HG02884 (cell line): Measurements from ENCODE around the gene AQP2.
"Not testable (repeated sequence)": the region's sequence is repeated elsewhere in the genome, so short reads cannot be mapped to it uniquely, and the experiment has no call there.

ENCODE experiments used
- ATAC-seq: cut with Tn5 transposase; IDR thresholded peaks from one replicate; pipeline ENCODE4 v1.9.1; 2021; ENCODE audit warnings: mild to moderate bottlenecking, moderate library complexity; ENCODE audit not compliant: unreplicated experiment

The AQP2 gene

GRCh38 chr12:49984476-49985359, 34.2 kb downstream of the AQP2 start:
- no peak for ATAC-seq

GRCh38 chr12:49985981-49986380, 35.4 kb downstream of the AQP2 start:
- ATAC-seq = no peak

- ATAC-seq = not testable (repeated sequence)
Measured at GRCh38 chr12:49986476-49986875, 35.9 kb downstream of the AQP2 start.

GRCh38 chr12:49987625-49988303, 37.2 kb downstream of the AQP2 start:
- no peak for ATAC-seq

- not testable (repeated sequence) for ATAC-seq
Measured at GRCh38 chr12:49989400-49989799, 38.9 kb downstream of the AQP2 start.

GRCh38 chr12:49990273-49990672, 39.7 kb downstream of the AQP2 start:
- no peak for ATAC-seq

- ATAC-seq = no peak
Measured at GRCh38 chr12:49998453-49998852, 47.9 kb downstream of the AQP2 start.

- ATAC-seq = no peak
Measured at GRCh38 chr12:50003595-50003994, 53.1 kb downstream of the AQP2 start.

- no peak for ATAC-seq
Measured at GRCh38 chr12:50004696-50005095, 54.2 kb downstream of the AQP2 start.

- ATAC-seq = no peak
Measured at GRCh38 chr12:50005175-50005574, 54.6 kb downstream of the AQP2 start.

- no peak for ATAC-seq
Measured at GRCh38 chr12:50006280-50006679, 55.7 kb downstream of the AQP2 start.

- ATAC-seq = no peak
Measured at GRCh38 chr12:50006754-50007442, 56.4 kb downstream of the AQP2 start.
